ENCODE data around the gene FBN3.

Gene FBN3

GRCh38 chr19:8084152-8084551 is 65.2 kb downstream of the FBN3 start:
- H3K4me3 ChIP-seq (ENCODE audit: low read depth, low read length) = no peak overlapping the region
- no peak for DNase-seq (ENCODE audit: low read depth)
- no peak for TF ChIP-seq CTCF (conservative IDR thresholded peaks at IDR 0.05; ENCODE audit: low read depth, low read length)

DNA sequence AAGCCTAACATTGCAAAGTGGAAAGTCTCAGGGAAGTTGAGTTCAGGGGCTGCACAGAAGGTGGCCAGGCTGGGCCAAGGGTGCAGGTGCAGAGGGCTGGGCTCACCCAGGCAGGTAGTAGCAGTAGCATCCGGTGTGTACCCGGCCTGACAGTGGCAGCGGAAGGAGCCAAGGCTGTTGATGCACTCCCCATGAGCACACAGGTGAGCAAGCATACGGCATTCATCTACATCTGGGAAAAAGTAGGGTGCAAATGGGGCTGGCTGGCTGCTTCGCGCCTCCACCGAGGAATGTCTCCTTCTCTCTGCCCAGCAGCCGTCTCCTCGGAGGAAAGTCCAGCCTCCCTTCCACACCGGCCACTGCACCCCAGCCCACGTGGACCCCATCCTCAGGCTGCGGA is 66.3 kb downstream of the FBN3 start:
- H3K4me3 ChIP-seq (ENCODE audit: low read depth, low read length) = no peak overlapping the region
- DNase-seq (ENCODE audit: low read depth) = no peak
- no peak for TF ChIP-seq CTCF (conservative IDR thresholded peaks at IDR 0.05; ENCODE audit: low read depth, low read length)

GRCh38 chr19:8081569-8082550 is 67.5 kb downstream of the FBN3 start:
- DNase-seq (ENCODE audit: low read depth) = peak; percentile 62
- no peak for TF ChIP-seq CTCF (conservative IDR thresholded peaks at IDR 0.05; ENCODE audit: low read depth, low read length)
- H3K4me3 ChIP-seq (ENCODE audit: low read depth, low read length) = no peak overlapping the region

GRCh38 chr19:8080832-8081231 is 68.6 kb downstream of the FBN3 start:
- TF ChIP-seq CTCF (conservative IDR thresholded peaks at IDR 0.05; ENCODE audit: low read depth, low read length) = no peak
- DNase-seq (ENCODE audit: low read depth) = no peak
- no peak overlapping the region for H3K4me3 ChIP-seq (ENCODE audit: low read depth, low read length)

- no peak for DNase-seq (ENCODE audit: low read depth)
- no peak overlapping the region for H3K4me3 ChIP-seq (ENCODE audit: low read depth, low read length)
- TF ChIP-seq CTCF (conservative IDR thresholded peaks at IDR 0.05; ENCODE audit: low read depth, low read length) = no peak
These were observed 69.4 kb downstream of the FBN3 start for GRCh38 chr19:8079988-8080387.

DNA sequence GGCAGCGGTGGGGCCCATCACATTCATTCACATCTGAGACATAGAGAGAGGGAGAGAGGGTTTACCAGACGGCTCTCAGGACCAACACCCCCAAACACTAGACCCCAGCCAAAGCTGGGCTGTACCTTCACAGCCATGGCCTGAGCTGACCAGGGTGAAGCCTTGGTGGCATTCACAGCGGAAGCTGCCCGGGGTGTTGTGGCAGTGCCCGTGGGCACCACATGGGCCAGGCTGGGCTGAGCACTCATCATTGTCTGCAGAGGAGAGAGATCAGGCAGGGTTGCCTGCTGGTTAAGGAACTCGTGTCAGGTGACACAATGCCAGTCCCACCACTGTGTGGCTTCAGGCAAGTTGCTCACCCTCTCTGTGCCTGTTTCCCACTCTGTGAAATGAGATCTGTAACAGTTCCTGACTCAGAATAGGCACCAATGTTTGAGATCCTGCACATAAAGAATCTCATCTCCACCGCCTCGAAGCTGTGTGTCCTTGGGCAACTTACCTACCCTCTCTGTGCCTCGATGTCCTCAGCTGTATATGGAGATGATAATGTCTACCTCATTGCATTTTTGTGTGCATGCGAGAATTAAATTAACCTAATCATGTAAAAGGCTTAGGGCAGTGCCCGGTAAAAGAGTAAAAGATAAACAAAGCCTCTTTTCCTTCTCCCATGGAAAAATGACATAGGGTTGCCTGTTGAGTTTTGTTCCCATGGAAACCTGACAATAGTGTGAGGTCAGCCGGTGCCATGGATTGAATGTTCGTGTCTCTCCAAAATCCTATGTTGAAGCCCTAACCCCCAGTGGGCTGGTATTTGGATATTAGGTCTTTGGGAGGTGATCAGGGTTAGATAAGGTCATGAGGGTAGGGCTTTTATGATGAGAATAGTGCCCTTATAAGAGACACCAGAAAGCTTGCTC is 74.0 kb downstream of the FBN3 start:
- no peak for TF ChIP-seq CTCF (conservative IDR thresholded peaks at IDR 0.05; ENCODE audit: low read depth, low read length)
- no peak for DNase-seq (ENCODE audit: low read depth)
- no peak overlapping the region for H3K4me3 ChIP-seq (ENCODE audit: low read depth, low read length)

Data from choroid plexus epithelial cell (primary cell).